ENCODE data around the gene NKAIN2.

DNA sequence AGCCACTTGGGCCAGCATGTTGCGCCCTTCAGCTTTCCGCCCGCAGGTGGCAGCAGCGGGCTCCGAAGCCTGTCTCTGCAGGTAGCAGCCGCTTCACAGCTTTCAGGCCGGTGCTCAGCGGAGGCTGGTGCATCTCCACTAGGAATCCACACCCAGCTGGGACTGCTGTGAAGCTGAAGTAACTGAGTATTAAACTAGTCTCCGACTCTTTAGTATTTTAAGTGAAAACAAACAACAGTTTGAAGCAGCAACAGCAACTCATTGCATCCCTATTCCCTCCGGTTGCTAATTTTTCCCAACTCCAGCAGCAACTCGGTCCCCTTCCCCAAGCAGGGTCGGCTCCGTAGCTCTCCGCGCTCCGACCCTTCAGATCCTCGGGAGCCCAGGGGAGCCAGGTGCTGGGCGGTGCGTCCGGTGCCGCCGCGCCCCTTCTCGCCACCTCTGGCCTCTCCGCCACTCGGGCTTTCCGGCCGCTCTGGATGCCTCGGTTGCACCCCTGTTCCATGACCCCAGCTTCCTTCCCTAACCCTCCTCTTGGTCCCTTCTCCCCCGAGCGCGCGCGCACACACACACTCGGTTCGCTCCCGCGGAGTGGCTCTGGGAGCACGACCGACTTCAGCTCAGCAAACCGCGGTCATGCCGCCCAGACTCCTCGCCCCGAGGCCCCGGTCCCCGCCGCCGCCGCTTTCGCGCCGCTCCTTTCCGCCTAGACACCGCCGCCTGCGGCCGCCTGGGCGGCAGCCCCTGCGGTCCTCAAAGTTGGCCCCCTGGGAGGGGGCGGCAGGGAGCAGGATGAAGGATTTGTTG lies 765 bp upstream of the NKAIN2 start:
- peak; percentile 80 for TF ChIP-seq CTCF (IDR thresholded peaks at IDR 0.05; ENCODE audit: insufficient read depth, low read length, poor library complexity, severe bottlenecking)
- TF ChIP-seq EZH2phosphoT487 (conservative IDR thresholded peaks at IDR 0.05; ENCODE audit: low read length): no peak
